SK-N-SH (cell line): ENCODE results near the gene NEU4. TPM values are rescaled to one million over a fixed set of nuclear protein-coding genes. Genes with fewer than 3 reads are reported as not detected.
A peak's percentile ranks its signal among the peaks of the same experiment; 100 is the strongest.

Source experiments
- CTCF ChIA-PET: fragments of 300-600, 350-600 bp; formaldehyde crosslinking; extraction: SDS; loops from one replicate; lab custom pipeline; 2021; lab: Yijun Ruan, JAX
- POLR2A ChIA-PET: fragments of 350-600 bp; sonication (Branson Sonifier 250); formaldehyde crosslinking; extraction: SDS; loops from one replicate; lab custom pipeline; 2020; ENCODE audit warnings: antibody characterized with exemption, inconsistent platforms; lab: Yijun Ruan, JAX
- DNase-seq: peaks from one replicate; pipeline ENCODE4 v3.0.0; 2012
- H2AFZ ChIP-seq: fragments of 200-600 bp; sonication (generic); 2 replicates; pipeline ENCODE4 v1.8.1; 2016; ENCODE audit warnings: antibody characterized with exemption, mild to moderate bottlenecking, low read depth
- H3F3A ChIP-seq: fragments of 200-600 bp; sonication (generic); replicated peaks from 2 replicates; pipeline ENCODE3; 2016; ENCODE audit warnings: antibody characterized with exemption, mild to moderate bottlenecking; ENCODE audit not compliant: insufficient read depth
- H3K27ac ChIP-seq, 2 experiments: fragments of 200-500 bp in 1 of 2; fragments of 200-600 bp in 1 of 2; sonication (Bioruptor generic) in 1 of 2; sonication (generic), shearing (Covaris generic) in 1 of 2; 2 replicates each; pipeline versions ENCODE4 v1.5.1 to v1.6.1; 2014 to 2016; ENCODE audit warnings: low read depth in 2 of 2, inconsistent platforms in 1 of 2, low read length in 1 of 2, mild to moderate bottlenecking in 1 of 2, mixed read lengths in 1 of 2
- H3K27me3 ChIP-seq: fragments of 200-600 bp; sonication (generic), shearing (Covaris generic); 2 replicates; pipeline ENCODE4 v1.6.1; 2016; ENCODE audit warnings: mixed run types; ENCODE audit not compliant: insufficient read depth
- H3K36me3 ChIP-seq, 2 experiments: fragments of 200-500 bp in 1 of 2; fragments of 200-600 bp in 1 of 2; sonication (Bioruptor generic) in 1 of 2; sonication (generic) in 1 of 2; replicated peaks in 1 of 2; 2 replicates each; pipeline versions ENCODE3 to v1.5.1; 2014 to 2016; ENCODE audit warnings: low read length in 1 of 2, mild to moderate bottlenecking in 1 of 2; ENCODE audit not compliant: insufficient read depth in 2 of 2, control insufficient read depth in 1 of 2
- H3K4me1 ChIP-seq, 2 experiments: fragments of 200-500 bp in 1 of 2; fragments of 200-600 bp in 1 of 2; sonication (Bioruptor generic) in 1 of 2; sonication (generic), shearing (Covaris generic) in 1 of 2; 2 replicates each; pipeline versions ENCODE4 v1.5.1 to v1.6.1; 2014 to 2016; ENCODE audit warnings: low read depth in 1 of 2, low read length in 1 of 2, mixed run types in 1 of 2; ENCODE audit not compliant: insufficient read depth in 2 of 2, control insufficient read depth in 1 of 2
- H3K4me2 ChIP-seq: fragments of 200-600 bp; sonication (generic), shearing (Covaris generic); 2 replicates; pipeline ENCODE4 v1.6.1; 2017; ENCODE audit warnings: mixed run types
- H3K4me3 ChIP-seq, 2 experiments: fragments of 200-500 bp in 1 of 2; fragments of 200-600 bp in 1 of 2; sonication (Bioruptor generic) in 1 of 2; sonication (generic), shearing (Covaris generic) in 1 of 2; 2 replicates each; pipeline versions ENCODE4 v1.5.1 to v1.8.1; 2014 to 2016; ENCODE audit warnings: low read depth in 2 of 2, inconsistent platforms in 1 of 2, low read length in 1 of 2, mild to moderate bottlenecking in 1 of 2, mixed read lengths in 1 of 2, moderate library complexity in 1 of 2
- H3K79me2 ChIP-seq: fragments of 200-600 bp; sonication (generic); 2 replicates; pipeline ENCODE4 v1.8.1; 2017; ENCODE audit warnings: mild to moderate bottlenecking; ENCODE audit not compliant: insufficient read depth
- H3K9ac ChIP-seq: fragments of 200-600 bp; sonication (generic); 2 replicates; pipeline ENCODE4 v1.6.1; 2017; ENCODE audit warnings: mixed run types
- H3K9me2 ChIP-seq: fragments of 200-600 bp; sonication (generic); 2 replicates; pipeline ENCODE4 v1.6.1; 2017; ENCODE audit warnings: mixed run types
- H3K9me3 ChIP-seq: fragments of 200-600 bp; sonication (generic); 2 replicates; pipeline ENCODE4 v1.6.1; 2017; ENCODE audit warnings: mixed run types, mild to moderate bottlenecking, moderate library complexity
- H4K20me1 ChIP-seq: fragments of 200-600 bp; sonication (generic); 2 replicates; pipeline ENCODE4 v1.6.1; 2017; ENCODE audit warnings: mild to moderate bottlenecking, mixed run types; ENCODE audit not compliant: insufficient read depth
- ELF1 ChIP-seq: IDR thresholded peaks from 2 replicates; pipeline ENCODE4 v1.4.0; 2012
- EP300 ChIP-seq, 2 experiments: IDR thresholded peaks; 2 replicates each; pipeline versions ENCODE4 v1.4.0 to v1.6.1; 2012; ENCODE audit warnings: borderline replicate concordance in 1 of 2, low read depth in 1 of 2, low read length in 1 of 2
- EZH2phosphoT487 ChIP-seq: fragments of 200-600 bp; sonication (generic); IDR thresholded peaks from 2 replicates; pipeline ENCODE4 v1.6.1; 2017; ENCODE audit warnings: low read depth, mixed run types, mild to moderate bottlenecking, antibody characterized with exemption, moderate library complexity, borderline replicate concordance
- FOSL2 ChIP-seq: IDR thresholded peaks from 2 replicates; pipeline ENCODE4 v1.4.0; 2012; ENCODE audit warnings: low read depth, mild to moderate bottlenecking, moderate library complexity, borderline replicate concordance
- FOXJ3 ChIP-seq: sonication (generic); formaldehyde crosslinking; IDR thresholded peaks from 2 replicates; pipeline ENCODE4 v1.5.1; 2020; ENCODE audit warnings: mild to moderate bottlenecking, missing genetic modification reagents
- FOXM1 ChIP-seq: IDR thresholded peaks from 2 replicates; pipeline ENCODE4 v1.4.0; 2012; ENCODE audit warnings: low read depth, mild to moderate bottlenecking
- GABPA ChIP-seq: IDR thresholded peaks from 2 replicates; pipeline ENCODE4 v1.4.0; 2012; ENCODE audit warnings: low read depth, mild to moderate bottlenecking
- JUND ChIP-seq: IDR thresholded peaks from 2 replicates; pipeline ENCODE4 v1.4.0; 2012
- MEF2A ChIP-seq: IDR thresholded peaks from 2 replicates; pipeline ENCODE4 v1.4.0; 2012; ENCODE audit warnings: low read depth, borderline replicate concordance
- NRF1 ChIP-seq: IDR thresholded peaks from 2 replicates; pipeline ENCODE4 v1.6.1; 2012; ENCODE audit warnings: low read depth, mild to moderate bottlenecking, low read length
- RAD21 ChIP-seq: IDR thresholded peaks from 2 replicates; pipeline ENCODE4 v1.6.1; 2012; ENCODE audit warnings: mild to moderate bottlenecking, low read length
- RCOR1 ChIP-seq: fragments of 150-350 bp; IDR thresholded peaks from 2 replicates; pipeline ENCODE4 v1.6.1; 2017; ENCODE audit warnings: antibody characterized with exemption, low read length
- RXRA ChIP-seq: IDR thresholded peaks from 2 replicates; pipeline ENCODE4 v1.4.0; 2012; ENCODE audit warnings: low read depth, mild to moderate bottlenecking, borderline replicate concordance
- TCF12 ChIP-seq: IDR thresholded peaks from 2 replicates; pipeline ENCODE4 v1.4.0; 2012
- USF2 ChIP-seq: fragments of 150-350 bp; IDR thresholded peaks from 2 replicates; pipeline ENCODE4 v1.6.1; 2017; ENCODE audit warnings: antibody characterized with exemption, low read length, low read depth, borderline replicate concordance
- WGBS: methylation state at CpG from one replicate; pipeline ENCODE4 v1.1.6; 2017; ENCODE audit warnings: low lambda C conversion rate; 5-methylcytosine and 5-hydroxymethylcytosine counted together
- polyA plus RNA-seq, 3 experiments: library from polyadenylated mRNA; depleted of rRNA; stranded (reverse); fragments of >200 nt; gene quantifications; 2 replicates each; pipeline ENCODE4 v1.2.3, GENCODE V29; 2012
- TF ChIP-seq, protein P1 (sequence below): IDR thresholded peaks from 2 replicates; pipeline ENCODE4 v1.6.1; 2012; ENCODE audit warnings: mild to moderate bottlenecking, low read depth, low read length, moderate library complexity
- TF ChIP-seq, protein P2 (sequence below): IDR thresholded peaks from 2 replicates; pipeline ENCODE4 v1.4.0; 2012; ENCODE audit warnings: low read depth, borderline replicate concordance
- TF ChIP-seq, protein P3 (sequence below): fragments of 150-350 bp; IDR thresholded peaks from 2 replicates; pipeline ENCODE4 v1.6.1; 2016; ENCODE audit warnings: mild to moderate bottlenecking, low read depth, low read length
- TF ChIP-seq, protein P4 (sequence below): IDR thresholded peaks from 2 replicates; pipeline ENCODE4 v1.4.0; 2012; ENCODE audit warnings: low read depth, borderline replicate concordance

The NEU4 gene
- polyA plus RNA-seq, 1 of the 3 experiments (the other 2 are of a cell fraction), result 0.05 TPM

DNA sequence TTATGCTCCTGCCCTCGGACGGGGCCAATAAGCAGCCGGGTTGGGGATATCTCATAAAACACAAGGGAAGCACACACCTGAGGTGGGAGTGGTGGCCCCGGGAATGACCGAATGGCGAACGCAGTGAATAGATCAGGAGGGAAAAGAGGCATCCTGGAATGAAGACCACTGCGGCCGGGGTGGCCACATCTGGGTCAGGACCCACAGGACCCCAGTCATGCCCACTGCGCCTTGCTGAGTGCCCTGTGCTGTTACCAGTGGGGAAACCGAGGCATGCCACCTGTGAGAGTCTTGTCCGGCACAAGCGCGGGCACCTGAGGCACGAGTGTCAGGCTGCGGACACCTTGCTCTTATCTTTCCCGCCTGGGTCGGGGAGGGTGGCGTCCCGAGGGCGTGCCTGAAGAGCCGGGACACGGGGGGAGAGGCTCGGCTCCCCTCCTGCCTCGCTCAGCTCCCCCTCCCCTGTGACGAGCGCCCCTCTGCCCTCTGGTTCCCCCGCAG, 48.1 kb downstream of the NEU4 start (continued):
- TF ChIP-seq, protein P1, sequence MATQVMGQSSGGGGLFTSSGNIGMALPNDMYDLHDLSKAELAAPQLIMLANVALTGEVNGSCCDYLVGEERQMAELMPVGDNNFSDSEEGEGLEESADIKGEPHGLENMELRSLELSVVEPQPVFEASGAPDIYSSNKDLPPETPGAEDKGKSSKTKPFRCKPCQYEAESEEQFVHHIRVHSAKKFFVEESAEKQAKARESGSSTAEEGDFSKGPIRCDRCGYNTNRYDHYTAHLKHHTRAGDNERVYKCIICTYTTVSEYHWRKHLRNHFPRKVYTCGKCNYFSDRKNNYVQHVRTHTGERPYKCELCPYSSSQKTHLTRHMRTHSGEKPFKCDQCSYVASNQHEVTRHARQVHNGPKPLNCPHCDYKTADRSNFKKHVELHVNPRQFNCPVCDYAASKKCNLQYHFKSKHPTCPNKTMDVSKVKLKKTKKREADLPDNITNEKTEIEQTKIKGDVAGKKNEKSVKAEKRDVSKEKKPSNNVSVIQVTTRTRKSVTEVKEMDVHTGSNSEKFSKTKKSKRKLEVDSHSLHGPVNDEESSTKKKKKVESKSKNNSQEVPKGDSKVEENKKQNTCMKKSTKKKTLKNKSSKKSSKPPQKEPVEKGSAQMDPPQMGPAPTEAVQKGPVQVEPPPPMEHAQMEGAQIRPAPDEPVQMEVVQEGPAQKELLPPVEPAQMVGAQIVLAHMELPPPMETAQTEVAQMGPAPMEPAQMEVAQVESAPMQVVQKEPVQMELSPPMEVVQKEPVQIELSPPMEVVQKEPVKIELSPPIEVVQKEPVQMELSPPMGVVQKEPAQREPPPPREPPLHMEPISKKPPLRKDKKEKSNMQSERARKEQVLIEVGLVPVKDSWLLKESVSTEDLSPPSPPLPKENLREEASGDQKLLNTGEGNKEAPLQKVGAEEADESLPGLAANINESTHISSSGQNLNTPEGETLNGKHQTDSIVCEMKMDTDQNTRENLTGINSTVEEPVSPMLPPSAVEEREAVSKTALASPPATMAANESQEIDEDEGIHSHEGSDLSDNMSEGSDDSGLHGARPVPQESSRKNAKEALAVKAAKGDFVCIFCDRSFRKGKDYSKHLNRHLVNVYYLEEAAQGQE, result no peak
- TF ChIP-seq EP300 (IDR thresholded peaks at IDR 0.05; ENCODE audit: borderline replicate concordance in 1 of 2, low read depth in 1 of 2, low read length in 1 of 2) (no peak), TCF12 (no peak), ELF1 (no peak)
- TF ChIP-seq, protein P2, sequence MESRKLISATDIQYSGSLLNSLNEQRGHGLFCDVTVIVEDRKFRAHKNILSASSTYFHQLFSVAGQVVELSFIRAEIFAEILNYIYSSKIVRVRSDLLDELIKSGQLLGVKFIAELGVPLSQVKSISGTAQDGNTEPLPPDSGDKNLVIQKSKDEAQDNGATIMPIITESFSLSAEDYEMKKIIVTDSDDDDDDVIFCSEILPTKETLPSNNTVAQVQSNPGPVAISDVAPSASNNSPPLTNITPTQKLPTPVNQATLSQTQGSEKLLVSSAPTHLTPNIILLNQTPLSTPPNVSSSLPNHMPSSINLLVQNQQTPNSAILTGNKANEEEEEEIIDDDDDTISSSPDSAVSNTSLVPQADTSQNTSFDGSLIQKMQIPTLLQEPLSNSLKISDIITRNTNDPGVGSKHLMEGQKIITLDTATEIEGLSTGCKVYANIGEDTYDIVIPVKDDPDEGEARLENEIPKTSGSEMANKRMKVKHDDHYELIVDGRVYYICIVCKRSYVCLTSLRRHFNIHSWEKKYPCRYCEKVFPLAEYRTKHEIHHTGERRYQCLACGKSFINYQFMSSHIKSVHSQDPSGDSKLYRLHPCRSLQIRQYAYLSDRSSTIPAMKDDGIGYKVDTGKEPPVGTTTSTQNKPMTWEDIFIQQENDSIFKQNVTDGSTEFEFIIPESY, result no peak

DNA sequence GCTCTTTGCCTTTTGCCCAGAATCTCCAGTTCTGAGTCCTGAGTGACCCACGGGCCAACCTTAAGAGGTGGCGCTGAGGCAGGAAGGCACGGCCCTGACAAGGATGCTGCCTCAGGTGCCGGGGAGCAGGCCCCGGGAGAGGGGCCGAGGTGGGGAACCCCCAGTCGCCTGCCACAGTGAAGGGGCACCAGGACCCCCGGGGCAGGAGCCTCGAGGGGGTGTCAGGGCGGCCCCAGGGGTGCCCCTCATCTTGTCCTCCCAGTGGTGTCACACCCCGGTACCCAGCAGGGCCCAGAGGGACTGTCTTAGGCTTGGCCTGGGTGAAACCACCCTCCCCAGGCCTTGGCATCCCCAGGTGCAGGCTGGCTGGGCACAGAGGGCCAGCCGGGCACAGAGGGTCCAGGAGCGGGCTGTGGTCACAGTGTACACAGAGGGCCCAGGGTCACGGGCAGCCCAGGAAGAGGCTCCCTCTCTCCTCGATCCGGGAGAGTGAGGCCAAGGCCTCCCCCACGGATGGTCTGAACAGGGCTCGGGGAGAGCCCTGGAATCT, 48.7 kb downstream of the NEU4 start:
- H3K9me2 ChIP-seq, result no peaks in the 10 kb centered on the region
- no peaks in the 10 kb centered on the region for H3K79me2 ChIP-seq
- H3K4me3 ChIP-seq, result no peak overlapping the region
- no peaks in the 10 kb centered on the region for H3F3A ChIP-seq
- WGBS, result 96% methylated on average over 8 of the region's 18 CpGs
- CTCF ChIA-PET, result no interaction called here
- peaks cover 12 to 19% of the 10 kb centered on the region in 2 experiments; a peak in 3 of 4 replicates for H3K4me1 ChIP-seq
- no peak overlapping the region for H3K27ac ChIP-seq
- H2AFZ ChIP-seq, result no peak overlapping the region
- TF ChIP-seq MEF2A (no peak), EZH2phosphoT487 (no peak), FOSL2 (no peak), FOXJ3 (no peak), GABPA (no peak), RXRA (no peak), NRF1 (no peak), EP300 (IDR thresholded peaks at IDR 0.05; ENCODE audit: borderline replicate concordance in 1 of 2, low read depth in 1 of 2, low read length in 1 of 2) (no peak), FOXM1 (no peak), RAD21 (no peak), JUND (no peak), RCOR1 (no peak), TCF12 (no peak), USF2 (no peak)
- TF ChIP-seq, protein P3, sequence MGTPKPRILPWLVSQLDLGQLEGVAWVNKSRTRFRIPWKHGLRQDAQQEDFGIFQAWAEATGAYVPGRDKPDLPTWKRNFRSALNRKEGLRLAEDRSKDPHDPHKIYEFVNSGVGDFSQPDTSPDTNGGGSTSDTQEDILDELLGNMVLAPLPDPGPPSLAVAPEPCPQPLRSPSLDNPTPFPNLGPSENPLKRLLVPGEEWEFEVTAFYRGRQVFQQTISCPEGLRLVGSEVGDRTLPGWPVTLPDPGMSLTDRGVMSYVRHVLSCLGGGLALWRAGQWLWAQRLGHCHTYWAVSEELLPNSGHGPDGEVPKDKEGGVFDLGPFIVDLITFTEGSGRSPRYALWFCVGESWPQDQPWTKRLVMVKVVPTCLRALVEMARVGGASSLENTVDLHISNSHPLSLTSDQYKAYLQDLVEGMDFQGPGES, result no peak
- TF ChIP-seq, protein P4, sequence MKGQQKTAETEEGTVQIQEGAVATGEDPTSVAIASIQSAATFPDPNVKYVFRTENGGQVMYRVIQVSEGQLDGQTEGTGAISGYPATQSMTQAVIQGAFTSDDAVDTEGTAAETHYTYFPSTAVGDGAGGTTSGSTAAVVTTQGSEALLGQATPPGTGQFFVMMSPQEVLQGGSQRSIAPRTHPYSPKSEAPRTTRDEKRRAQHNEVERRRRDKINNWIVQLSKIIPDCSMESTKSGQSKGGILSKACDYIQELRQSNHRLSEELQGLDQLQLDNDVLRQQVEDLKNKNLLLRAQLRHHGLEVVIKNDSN, result no peak
- TF ChIP-seq, protein P2, result no peak
- no peak overlapping the region for H3K4me2 ChIP-seq
- POLR2A ChIA-PET, result no interaction called here
- H3K27me3 ChIP-seq, result no peaks in the 10 kb centered on the region
- H3K9me3 ChIP-seq, result no peaks in the 10 kb centered on the region
- no peaks in the 10 kb centered on the region for H4K20me1 ChIP-seq
- no peak overlapping the region for H3K9ac ChIP-seq
- no peaks in the 10 kb centered on the region for H3K36me3 ChIP-seq
- peak; percentile 34 for DNase-seq
